HepG2 (cell line): ENCODE results near the gene TOX4. TPM values are rescaled to one million over a fixed set of nuclear protein-coding genes. Genes with fewer than 3 reads are reported as not detected.

Experiments
- CCAR2 ChIP-seq: fragments of 200-400 bp; formaldehyde crosslinking; optimal IDR thresholded peaks from 2 replicates; pipeline ENCODE3; 2018; ENCODE audit warnings: low read depth, mild to moderate bottlenecking, low read length, moderate library complexity
- ELK4 ChIP-seq: sonication (generic); formaldehyde crosslinking; IDR thresholded peaks from 2 replicates; pipeline ENCODE4 v1.9.0; 2021; ENCODE audit warnings: missing genetic modification reagents, borderline replicate concordance
- FOXK2 ChIP-seq: fragments of 450-650 bp; IDR thresholded peaks from 2 replicates; pipeline ENCODE4 v1.6.1; 2016
- HMG20B ChIP-seq: conservative IDR thresholded peaks from 2 replicates; pipeline ENCODE4 v1.6.1; 2016; ENCODE audit warnings: missing genetic modification reagents, missing compliant biosample characterization
- HOMEZ ChIP-seq: IDR thresholded peaks from 2 replicates; pipeline ENCODE4 v1.6.1; 2016; ENCODE audit warnings: low read depth
- MAFK ChIP-seq, 2 experiments: IDR thresholded peaks in 1 of 2; conservative IDR thresholded peaks in 1 of 2; 2 replicates each; pipeline ENCODE4 v1.6.1; 2011; ENCODE audit warnings: improper control_type of control experiment in 2 of 2, low read length in 2 of 2
- PAWR ChIP-seq: sonication (generic); formaldehyde crosslinking; IDR thresholded peaks from 2 replicates; pipeline ENCODE4 v1.4.0; 2020; ENCODE audit warnings: missing genetic modification reagents, mild to moderate bottlenecking, borderline replicate concordance
- PPARG ChIP-seq: conservative IDR thresholded peaks from 2 replicates; pipeline ENCODE4 v1.6.1; 2016; ENCODE audit warnings: missing biosample characterization, missing genetic modification reagents
- SNAPC2 ChIP-seq: sonication (generic); formaldehyde crosslinking; IDR thresholded peaks from 2 replicates; pipeline ENCODE4 v1.8.1; 2022; ENCODE audit warnings: mild to moderate bottlenecking, missing genetic modification reagents
- SSRP1 ChIP-seq: IDR thresholded peaks from 2 replicates; pipeline ENCODE4 v1.6.1; 2016; ENCODE audit warnings: control low read depth
- TAF15 ChIP-seq: fragments of 200-400 bp; formaldehyde crosslinking; IDR thresholded peaks from one replicate; pipeline ENCODE4 v1.6.1; 2018; ENCODE audit warnings: mild to moderate bottlenecking, low read depth, low read length; ENCODE audit not compliant: poor library complexity, severe bottlenecking
- TBP ChIP-seq: sonication (generic); formaldehyde crosslinking; IDR thresholded peaks from 2 replicates; pipeline ENCODE4 v1.5.0; 2020; ENCODE audit warnings: missing genetic modification reagents
- TSC22D2 ChIP-seq: sonication (generic); formaldehyde crosslinking; IDR thresholded peaks from 2 replicates; pipeline ENCODE4 v1.5.1; 2020; ENCODE audit warnings: missing genetic modification reagents, mild to moderate bottlenecking, borderline replicate concordance
- YEATS4 ChIP-seq: sonication (generic); formaldehyde crosslinking; IDR thresholded peaks from 2 replicates; pipeline ENCODE4 v1.4.0; 2020; ENCODE audit warnings: missing genetic modification reagents, borderline replicate concordance
- ZBTB2 ChIP-seq: sonication (generic); formaldehyde crosslinking; IDR thresholded peaks from 2 replicates; pipeline ENCODE4 v1.8.0; 2022; ENCODE audit warnings: low read depth, missing genetic modification reagents
- ZBTB38 ChIP-seq: sonication (generic); formaldehyde crosslinking; IDR thresholded peaks from 2 replicates; pipeline ENCODE4 v1.5.1; 2020; ENCODE audit warnings: mild to moderate bottlenecking, missing genetic modification reagents
- ZC3H4 ChIP-seq: sonication (generic); formaldehyde crosslinking; IDR thresholded peaks from 2 replicates; pipeline ENCODE4 v1.4.0; 2020; ENCODE audit warnings: missing genetic modification reagents, borderline replicate concordance
- ZFP62 ChIP-seq: sonication (generic); formaldehyde crosslinking; IDR thresholded peaks from 2 replicates; pipeline ENCODE4 v1.4.0; 2020; ENCODE audit warnings: missing genetic modification reagents
- ZFX ChIP-seq: sonication (generic); formaldehyde crosslinking; IDR thresholded peaks from 2 replicates; pipeline ENCODE4 v1.4.0; 2020; ENCODE audit warnings: mild to moderate bottlenecking, low read depth, missing genetic modification reagents, moderate library complexity
- ZKSCAN8 ChIP-seq: IDR thresholded peaks from 2 replicates; pipeline ENCODE4 v1.6.1; 2016; ENCODE audit warnings: borderline replicate concordance, missing genetic modification reagents, missing compliant biosample characterization
- ZMYM3 ChIP-seq: sonication (generic); formaldehyde crosslinking; IDR thresholded peaks from 2 replicates; pipeline ENCODE4 v1.5.1; 2020; ENCODE audit warnings: mild to moderate bottlenecking, missing genetic modification reagents
- ZNF235 ChIP-seq: sonication (generic); formaldehyde crosslinking; IDR thresholded peaks from 2 replicates; pipeline ENCODE4 v1.8.1; 2023; ENCODE audit warnings: mild to moderate bottlenecking, missing genetic modification reagents, borderline replicate concordance
- ZNF275 ChIP-seq: sonication (generic); formaldehyde crosslinking; IDR thresholded peaks from 2 replicates; pipeline ENCODE4 v1.8.0; 2022; ENCODE audit warnings: missing genetic modification reagents, mild to moderate bottlenecking, inconsistent platforms, borderline replicate concordance
- ZNF605 ChIP-seq: sonication (generic); formaldehyde crosslinking; IDR thresholded peaks from 2 replicates; pipeline ENCODE4 v1.8.0; 2022; ENCODE audit warnings: mild to moderate bottlenecking, missing genetic modification reagents
- ZNF740 ChIP-seq: sonication (generic); formaldehyde crosslinking; IDR thresholded peaks from 2 replicates; pipeline ENCODE4 v1.4.0; 2020; ENCODE audit warnings: missing genetic modification reagents
- ZNF776 ChIP-seq: sonication (generic); formaldehyde crosslinking; IDR thresholded peaks from 2 replicates; pipeline ENCODE4 v1.4.0; 2020; ENCODE audit warnings: mild to moderate bottlenecking, missing genetic modification reagents
- polyA plus RNA-seq, 8 experiments: library from polyadenylated mRNA; depleted of rRNA in 3 of 8; stranded (reverse) in 7 of 8; unstranded in 1 of 8; fragments of >200 nt; fragmentation: Illumina TruSeq in 4 of 8; extraction: Trizol in 4 of 8; gene quantifications; 2 replicates each; pipeline versions ENCODE4 v1.2.1 to v1.2.3, GENCODE V29; 2011 to 2016; ENCODE audit warnings: low read depth in 4 of 8, missing spikeins in 1 of 8, mixed read lengths in 1 of 8; ENCODE audit not compliant: insufficient read depth in 1 of 8
- total RNA-seq, 5 experiments: library from RNA; depleted of rRNA; stranded (reverse); fragments of >200 nt; fragmentation: Illumina TruSeq; extraction: Trizol; gene quantifications; 2 replicates each; pipeline ENCODE4 v1.2.3, GENCODE V29; 2016; ENCODE audit warnings: low read depth in 1 of 5

TOX4 gene
- total and polyA plus RNA-seq, 2 of the 13 experiments (the other 11 are each of a cell fraction or from before 2014, with no cell fraction given), result 71.8 to 163 TPM

- peak; percentile 95 for TF ChIP-seq ZFX (CRISPR knock-in tag)
- TF ChIP-seq HMG20B (CRISPR knock-in tag), result no peak
- no peak for TF ChIP-seq ZC3H4 (CRISPR knock-in tag)
- TF ChIP-seq ELK4 (CRISPR knock-in tag), result no peak
- no peak for TF ChIP-seq SNAPC2
- no peak for TF ChIP-seq ZBTB2
- no peak for TF ChIP-seq MAFK (conservative IDR thresholded peaks at IDR 0.05 in 1 of 2, IDR thresholded peaks at IDR 0.05 in 1 of 2; ENCODE audit: low read length in 2 of 2)
- no peak for TF ChIP-seq PAWR (CRISPR knock-in tag)
- TF ChIP-seq SSRP1 (CRISPR knock-in tag), result peak; percentile 72; the same call in 1 of the 2 replicates
- TF ChIP-seq TSC22D2 (CRISPR knock-in tag), result 0 out of 2 replicates have a peak, but pooled peaks have one; percentile 31
- TF ChIP-seq FOXK2, result no peak
- TF ChIP-seq HOMEZ, result no peak
- no peak for TF ChIP-seq PPARG (CRISPR knock-in tag)
- no peak for TF ChIP-seq ZKSCAN8 (CRISPR knock-in tag)
- TF ChIP-seq TBP, result no peak
- TF ChIP-seq ZNF235 (CRISPR knock-in tag), result peak; percentile 54; the same call in 1 of the 2 replicates
- TF ChIP-seq ZBTB38 (CRISPR knock-in tag), result no peak
- no peak for TF ChIP-seq ZFP62 (CRISPR knock-in tag)
- TF ChIP-seq CCAR2, result no peak
- no peak for TF ChIP-seq ZMYM3
- TF ChIP-seq TAF15, result no peak
- peak; percentile 53; the same call in 1 of the 2 replicates for TF ChIP-seq ZNF740 (CRISPR knock-in tag)
- no peak for TF ChIP-seq ZNF605
- peak; percentile 53; the same call in 1 of the 2 replicates for TF ChIP-seq ZNF776 (CRISPR knock-in tag)
- peak; percentile 28; the same call in 1 of the 2 replicates for TF ChIP-seq YEATS4
- TF ChIP-seq ZNF275 (CRISPR knock-in tag), result no peak
These were observed 49.8 kb downstream of the TOX4 start (continued) for GRCh38 chr14:21526672-21527317.
